Measurements from ENCODE around the gene PRKCZ. TPM values are rescaled to one million over a fixed set of nuclear protein-coding genes. Genes with fewer than 3 reads are reported as not detected.

Gene PRKCZ
- total RNA-seq, 1 experiment from 2014 or later = 36.0 TPM

GRCh38 chr1:2151911-2152310 lies 101.7 kb downstream of the PRKCZ start:
- no TSS peak for BruUV-seq (replicated peaks)
- ChIA-PET POLR2A (ENCODE audit: unreplicated experiment) (no interaction called here), CTCF (no interaction called here)
- intact Hi-C loops (cut with micrococcal nuclease; ENCODE audit: unreplicated experiment) = no loop called here
- Histone ChIP-seq H3K27ac (no peak overlapping the region), H2AFZ (no peak overlapping the region), H3K4me2 (no peak overlapping the region), H3K9me2 (ENCODE audit: insufficient read depth) (no peaks in the 10 kb centered on the region), H3K4me1 (replicated peaks; ENCODE audit: insufficient read depth) (no peaks in the 10 kb centered on the region), H3F3A (ENCODE audit: insufficient read depth, low read depth) (no peaks in the 10 kb centered on the region), H3K4me3 (no peak overlapping the region), H3K9me3 (ENCODE audit: insufficient read depth, low read depth) (no peaks in the 10 kb centered on the region), H3K36me3 (ENCODE audit: low read depth) (no peaks in the 10 kb centered on the region), H4K20me1 (ENCODE audit: insufficient read depth) (no peaks in the 10 kb centered on the region), H3K27me3 (ENCODE audit: insufficient read depth, low read depth) (no peaks in the 10 kb centered on the region), H3K79me2 (ENCODE audit: low read depth) (no peaks in the 10 kb centered on the region)
- DNase-seq = no peak
- TF ChIP-seq CTCF (conservative IDR thresholded peaks at IDR 0.05) (no peak), EZH2 (IDR thresholded peaks at IDR 0.05; ENCODE audit: low read depth) (no peak)

DNA sequence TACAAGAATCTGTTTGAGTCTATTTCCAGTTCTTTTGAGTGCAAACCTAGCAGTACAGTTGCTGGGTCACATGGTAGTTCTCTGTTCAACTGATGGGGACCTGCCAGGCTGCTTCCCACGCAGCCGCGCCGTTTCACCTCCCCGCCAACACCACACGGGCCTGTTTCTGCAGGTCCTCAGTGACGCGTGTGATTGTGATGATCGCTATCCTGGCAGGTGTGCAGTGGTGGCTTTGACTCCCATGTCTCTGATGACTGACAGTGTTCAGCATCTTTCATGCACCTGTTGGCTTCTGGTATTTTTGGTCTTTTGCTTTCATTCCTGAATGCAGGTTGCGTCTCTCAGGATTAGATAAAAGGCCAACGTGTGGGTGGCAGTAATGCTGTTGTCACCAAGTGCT lies 102.7 kb downstream of the PRKCZ start:
- Histone ChIP-seq H3F3A (ENCODE audit: insufficient read depth, low read depth) (no peaks in the 10 kb centered on the region), H3K4me3 (no peak overlapping the region), H3K9me3 (ENCODE audit: insufficient read depth, low read depth) (no peaks in the 10 kb centered on the region), H3K9me2 (ENCODE audit: insufficient read depth) (no peaks in the 10 kb centered on the region), H4K20me1 (ENCODE audit: insufficient read depth) (no peaks in the 10 kb centered on the region), H3K36me3 (ENCODE audit: low read depth) (no peaks in the 10 kb centered on the region), H3K79me2 (ENCODE audit: low read depth) (no peaks in the 10 kb centered on the region), H3K27ac (no peak overlapping the region), H3K4me2 (no peak overlapping the region), H2AFZ (no peak overlapping the region), H3K4me1 (replicated peaks; ENCODE audit: insufficient read depth) (no peaks in the 10 kb centered on the region), H3K27me3 (ENCODE audit: insufficient read depth, low read depth) (no peaks in the 10 kb centered on the region)
- CTCF ChIA-PET = no interaction called here
- intact Hi-C loops (cut with micrococcal nuclease; ENCODE audit: unreplicated experiment) = no loop called here
- no TSS peak for BruUV-seq (replicated peaks)
- DNase-seq = no peak
- POLR2A ChIA-PET (ENCODE audit: unreplicated experiment) = no interaction called here
- TF ChIP-seq EZH2 (IDR thresholded peaks at IDR 0.05; ENCODE audit: low read depth) (no peak), CTCF (conservative IDR thresholded peaks at IDR 0.05) (no peak)

DNA sequence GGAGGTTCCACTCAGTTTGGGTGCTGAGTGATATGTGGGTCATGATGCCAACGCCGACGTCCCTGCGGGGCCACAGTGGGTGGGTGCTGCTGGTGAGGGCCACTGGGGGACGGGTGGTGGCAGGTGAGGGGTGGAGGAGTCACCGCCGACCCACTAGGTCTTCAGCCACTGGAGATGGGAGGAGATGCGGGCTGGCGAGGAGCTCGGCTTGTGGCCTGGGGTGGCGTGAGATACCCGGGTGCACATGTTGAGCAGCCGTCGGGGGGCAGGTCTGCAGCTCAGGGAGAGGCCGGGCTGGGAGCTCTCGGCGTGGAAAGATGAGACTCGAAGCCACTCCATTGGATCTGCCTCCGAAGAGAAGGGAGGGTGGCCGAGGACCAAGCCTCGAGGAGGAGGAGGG lies 103.8 kb downstream of the PRKCZ start:
- Histone ChIP-seq H3K79me2 (ENCODE audit: low read depth) (no peaks in the 10 kb centered on the region), H4K20me1 (ENCODE audit: insufficient read depth) (no peaks in the 10 kb centered on the region), H3K9me3 (ENCODE audit: insufficient read depth, low read depth) (no peaks in the 10 kb centered on the region), H3F3A (ENCODE audit: insufficient read depth, low read depth) (no peaks in the 10 kb centered on the region), H3K27ac (no peak overlapping the region), H3K4me3 (no peak overlapping the region), H2AFZ (no peak overlapping the region), H3K4me2 (no peak overlapping the region), H3K9me2 (ENCODE audit: insufficient read depth) (no peaks in the 10 kb centered on the region), H3K27me3 (ENCODE audit: insufficient read depth, low read depth) (no peaks in the 10 kb centered on the region), H3K4me1 (replicated peaks; ENCODE audit: insufficient read depth) (no peaks in the 10 kb centered on the region), H3K36me3 (ENCODE audit: low read depth) (no peaks in the 10 kb centered on the region)
- no peak for DNase-seq
- ChIA-PET POLR2A (ENCODE audit: unreplicated experiment) (no interaction called here), CTCF (interaction anchor here (1.1 kb wide), 1 partner anchor 21 kb away, joined by 4 read pairs; no protein-coding TSS in a partner anchor)
- no TSS peak for BruUV-seq (replicated peaks)
- intact Hi-C loops (cut with micrococcal nuclease; ENCODE audit: unreplicated experiment) = no loop called here
- TF ChIP-seq CTCF (conservative IDR thresholded peaks at IDR 0.05) = no peak
- no peak for TF ChIP-seq EZH2 (IDR thresholded peaks at IDR 0.05; ENCODE audit: low read depth)

Measured in PC-9 (cell line).